Activated CD8-positive, alpha-beta memory T cell treated with anti-CD3 and anti-CD28 coated beads, Interleukin-2, amount 10 ng/mL, durations not matched to agents 7 days and 5 days (primary cell): Measurements from ENCODE around the gene GSX2. TPM values are rescaled to one million over a fixed set of nuclear protein-coding genes. Genes with fewer than 3 reads are reported as not detected.

Experiments used
- ATAC-seq: fragments of 150-1000 bp; cut with Tn5 transposase; one replicate; pipeline ENCODE4 v1.10.0; 2021; ENCODE audit warnings: moderate library complexity
- CTCF ChIA-PET: fragments of 350-600 bp; sonication (Branson Sonifier 250); formaldehyde crosslinking; loops from one replicate; lab custom pipeline; 2021; ENCODE audit warnings: antibody characterized with exemption; lab: Charles Lee
- DNase-seq: peaks from one replicate; pipeline ENCODE4 v3.0.0-alpha.2; 2020
- H3K27ac Mint-ChIP-seq: one replicate; pipeline ENCODE4 v1.8.0; 2021; ENCODE audit warnings: mild to moderate bottlenecking, mixed read lengths
- H3K27me3 Mint-ChIP-seq: one replicate; pipeline ENCODE4 v1.8.0; 2021; ENCODE audit warnings: mixed read lengths
- H3K36me3 Mint-ChIP-seq: one replicate; pipeline ENCODE4 v1.8.0; 2021; ENCODE audit warnings: mild to moderate bottlenecking, mixed read lengths
- H3K4me1 Mint-ChIP-seq: one replicate; pipeline ENCODE4 v1.8.0; 2021; ENCODE audit warnings: mixed read lengths
- H3K4me3 Mint-ChIP-seq: one replicate; pipeline ENCODE4 v1.8.0; 2021; ENCODE audit warnings: mild to moderate bottlenecking, moderate library complexity, mixed read lengths
- H3K9me3 Mint-ChIP-seq: one replicate; pipeline ENCODE4 v1.8.0; 2022; ENCODE audit warnings: low read depth, mixed read lengths
- total RNA-seq, 2 experiments: library from RNA; stranded (reverse); gene quantifications; one replicate each; pipeline ENCODE4 v1.2.3, GENCODE V29; 2021

The GSX2 gene
- total RNA-seq, 2 experiments from 2014 or later = not detected

- Mint-ChIP-seq H3K36me3 (peaks cover 5% of the 10 kb centered on the region), H3K4me1 (peaks cover 38% of the 10 kb centered on the region), H3K9me3 (no peaks in the 10 kb centered on the region), H3K27me3 (no peaks in the 10 kb centered on the region), H3K4me3 (peak within 1 kb of the TSS; percentile 82), H3K27ac (peak within 1 kb of the TSS; percentile 92)
- peak; percentile 89 for ATAC-seq
- peak; percentile 97 for DNase-seq
- CTCF ChIA-PET = no interaction called here
Measured at GRCh38 chr4:54064317-54065111, 35.4 kb upstream of the GSX2 start, which contains the start of gene CHIC2. TSS of gene CHIC2 (minus strand) at chr4:54064605. CDS start at chr4:54064300, 305 bp downstream.

- peaks cover 3% of the 10 kb centered on the region for H3K27me3 Mint-ChIP-seq
- H3K9me3 Mint-ChIP-seq = no peaks in the 10 kb centered on the region
- CTCF ChIA-PET = no interaction called here
- peak overlapping the region; percentile 54 for H3K27ac Mint-ChIP-seq
- peaks cover 31% of the 10 kb centered on the region for H3K4me1 Mint-ChIP-seq
- H3K4me3 Mint-ChIP-seq = peak overlapping the region; percentile 71
- DNase-seq (no peak), ATAC-seq (no peak)
- H3K36me3 Mint-ChIP-seq = peaks cover 5% of the 10 kb centered on the region
Measured at GRCh38 chr4:54065282-54066087, 34.5 kb upstream of the GSX2 start.

GRCh38 chr4:54066088-54066415, 33.9 kb upstream of the GSX2 start:
- Mint-ChIP-seq H3K4me3 (no peak overlapping the region), H3K27ac (no peak overlapping the region), H3K36me3 (peaks cover 5% of the 10 kb centered on the region), H3K4me1 (peaks cover 27% of the 10 kb centered on the region), H3K9me3 (no peaks in the 10 kb centered on the region), H3K27me3 (peaks cover 3% of the 10 kb centered on the region)
- CTCF ChIA-PET = no interaction called here
- no peak for DNase-seq
- ATAC-seq = no peak

GRCh38 chr4:54066718-54067129, 33.2 kb upstream of the GSX2 start:
- CTCF ChIA-PET = no interaction called here
- Mint-ChIP-seq H3K36me3 (peaks cover 5% of the 10 kb centered on the region), H3K27ac (no peak overlapping the region), H3K4me3 (no peak overlapping the region), H3K4me1 (peaks cover 22% of the 10 kb centered on the region), H3K9me3 (no peaks in the 10 kb centered on the region), H3K27me3 (peaks cover 3% of the 10 kb centered on the region)
- ATAC-seq (no peak), DNase-seq (no peak)

GRCh38 chr4:54067166-54067565, 32.8 kb upstream of the GSX2 start:
- CTCF ChIA-PET = no interaction called here
- ATAC-seq (no peak), DNase-seq (no peak)
- Mint-ChIP-seq H3K27ac (no peak overlapping the region), H3K4me3 (no peak overlapping the region), H3K27me3 (peaks cover 3% of the 10 kb centered on the region), H3K4me1 (peaks cover 17% of the 10 kb centered on the region), H3K36me3 (peaks cover 5% of the 10 kb centered on the region), H3K9me3 (no peaks in the 10 kb centered on the region)

GRCh38 chr4:54073271-54073880, 26.6 kb upstream of the GSX2 start:
- no peaks in the 10 kb centered on the region for H3K4me1 Mint-ChIP-seq

DNA sequence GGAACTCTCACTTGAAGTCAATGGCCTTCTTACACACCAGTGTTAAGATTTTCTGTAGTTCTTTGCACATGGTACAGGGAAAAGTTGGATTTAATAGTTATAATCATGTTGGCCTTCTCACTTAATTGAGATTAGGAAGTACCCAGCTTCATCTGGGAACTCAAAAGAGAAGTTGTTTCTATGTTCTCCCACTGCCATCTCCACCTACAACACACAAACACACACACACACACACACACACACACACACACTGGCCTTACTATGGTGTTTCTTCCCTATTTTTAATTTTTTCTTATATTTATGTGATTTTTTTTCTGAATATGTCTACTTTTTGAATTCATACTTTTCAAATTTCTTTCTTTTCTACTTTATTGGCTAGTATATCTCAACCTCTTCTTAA, 25.6 kb upstream of the GSX2 start:
- CTCF ChIA-PET = no interaction called here
- H3K9me3 Mint-ChIP-seq = no peaks in the 10 kb centered on the region

More at GRCh38 chr4:54073271-54073880, 26.6 kb upstream of the GSX2 start:
- ATAC-seq (no peak), DNase-seq (no peak)
- Mint-ChIP-seq H3K36me3 (no peaks in the 10 kb centered on the region), H3K27me3 (peaks cover 17% of the 10 kb centered on the region), H3K4me3 (no peak overlapping the region), H3K27ac (no peak overlapping the region), H3K9me3 (no peaks in the 10 kb centered on the region)
- CTCF ChIA-PET = no interaction called here

GRCh38 chr4:54076673-54077072, 23.3 kb upstream of the GSX2 start:
- DNase-seq (no peak), ATAC-seq (no peak)
- CTCF ChIA-PET = no interaction called here
- H3K9me3 Mint-ChIP-seq = no peaks in the 10 kb centered on the region
- no peak overlapping the region for H3K4me3 Mint-ChIP-seq
- no peak overlapping the region for H3K27ac Mint-ChIP-seq
- H3K27me3 Mint-ChIP-seq = peaks cover 14% of the 10 kb centered on the region
- no peaks in the 10 kb centered on the region for H3K36me3 Mint-ChIP-seq
- no peaks in the 10 kb centered on the region for H3K4me1 Mint-ChIP-seq

More for the DNA sequence above, 25.6 kb upstream of the GSX2 start:
- Mint-ChIP-seq H3K27ac (no peak overlapping the region), H3K27me3 (peaks cover 17% of the 10 kb centered on the region), H3K4me3 (no peak overlapping the region), H3K4me1 (no peaks in the 10 kb centered on the region), H3K36me3 (no peaks in the 10 kb centered on the region)
- ATAC-seq = no peak
- DNase-seq = no peak

GRCh38 chr4:54077812-54078211, 22.2 kb upstream of the GSX2 start:
- ATAC-seq (no peak), DNase-seq (no peak)
- Mint-ChIP-seq H3K4me3 (no peak overlapping the region), H3K27ac (no peak overlapping the region), H3K27me3 (peaks cover 14% of the 10 kb centered on the region), H3K36me3 (no peaks in the 10 kb centered on the region), H3K4me1 (no peaks in the 10 kb centered on the region), H3K9me3 (no peaks in the 10 kb centered on the region)
- CTCF ChIA-PET = no interaction called here

DNA sequence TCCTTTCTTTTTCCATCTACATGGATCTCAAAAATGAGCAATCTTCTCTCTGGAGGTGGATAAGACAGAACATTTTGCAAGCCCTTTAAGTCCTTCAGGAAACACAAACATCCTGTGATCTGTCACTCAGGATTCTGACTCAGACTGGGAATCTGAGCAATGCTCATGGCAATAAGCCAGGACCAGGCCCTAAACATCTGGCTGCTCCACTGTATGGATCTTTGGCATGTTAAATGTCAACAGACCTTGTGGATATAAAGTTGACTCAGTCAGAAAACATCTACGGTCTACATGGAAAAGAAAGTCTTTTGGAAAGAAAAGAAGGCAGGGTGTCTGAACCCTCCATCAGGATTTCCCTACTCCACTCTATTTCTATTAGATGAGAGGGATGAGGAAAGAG, 17.8 kb upstream of the GSX2 start:
- DNase-seq (no peak), ATAC-seq (no peak)
- Mint-ChIP-seq H3K4me1 (no peaks in the 10 kb centered on the region), H3K4me3 (no peak overlapping the region), H3K27me3 (peaks cover 12% of the 10 kb centered on the region), H3K9me3 (no peaks in the 10 kb centered on the region), H3K36me3 (no peaks in the 10 kb centered on the region), H3K27ac (no peak overlapping the region)
- CTCF ChIA-PET = no interaction called here

GRCh38 chr4:54085284-54085683, 14.7 kb upstream of the GSX2 start:
- H3K27me3 Mint-ChIP-seq = peaks cover 21% of the 10 kb centered on the region
- no peak overlapping the region for H3K4me3 Mint-ChIP-seq
- no peak overlapping the region for H3K27ac Mint-ChIP-seq
- no peaks in the 10 kb centered on the region for H3K4me1 Mint-ChIP-seq
- CTCF ChIA-PET = no interaction called here
- ATAC-seq (no peak), DNase-seq (no peak)
- no peaks in the 10 kb centered on the region for H3K9me3 Mint-ChIP-seq
- no peaks in the 10 kb centered on the region for H3K36me3 Mint-ChIP-seq

- H3K36me3 Mint-ChIP-seq = no peaks in the 10 kb centered on the region
- H3K27me3 Mint-ChIP-seq = peaks cover 61% of the 10 kb centered on the region
- CTCF ChIA-PET = no interaction called here
- H3K4me1 Mint-ChIP-seq = peaks cover 10% of the 10 kb centered on the region
- ATAC-seq (no peak), DNase-seq (no peak)
- H3K27ac Mint-ChIP-seq = no peak overlapping the region
- no peak overlapping the region for H3K4me3 Mint-ChIP-seq
- no peaks in the 10 kb centered on the region for H3K9me3 Mint-ChIP-seq
Measured at GRCh38 chr4:54089875-54090274, 10.1 kb upstream of the GSX2 start.

DNA sequence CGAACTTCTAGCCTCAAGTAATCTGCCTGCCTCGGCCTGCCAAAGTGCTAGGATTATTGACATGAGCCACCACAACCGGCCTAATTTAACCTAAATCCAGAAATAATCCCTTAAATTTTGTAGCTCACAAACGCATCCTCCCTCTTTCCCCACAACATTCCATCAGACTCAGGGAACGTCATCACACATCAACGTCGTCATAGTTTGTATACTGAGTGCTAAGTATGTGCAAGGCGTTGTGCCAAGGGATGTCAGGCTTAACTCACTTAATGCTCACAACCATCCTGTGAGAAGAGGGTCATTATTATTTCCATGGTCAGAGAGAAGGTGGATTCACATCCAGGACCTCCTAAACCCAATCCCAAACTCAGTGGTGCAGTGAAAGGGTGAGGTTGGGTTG, 9.6 kb upstream of the GSX2 start:
- H3K4me3 Mint-ChIP-seq = no peak overlapping the region
- ATAC-seq = no peak
- peaks cover 10% of the 10 kb centered on the region for H3K4me1 Mint-ChIP-seq

More for the DNA sequence above, 9.6 kb upstream of the GSX2 start:
- CTCF ChIA-PET = no interaction called here
- Mint-ChIP-seq H3K27me3 (peaks cover 67% of the 10 kb centered on the region), H3K27ac (no peak overlapping the region), H3K36me3 (no peaks in the 10 kb centered on the region), H3K9me3 (no peaks in the 10 kb centered on the region)
- DNase-seq = no peak
